Esophagus mucosa (tissue), 1 donor: ENCODE measurements around the gene PVALB. TPM values are rescaled to one million over a fixed set of nuclear protein-coding genes. Genes with fewer than 3 reads are reported as not detected.

Experiments
- ATAC-seq: fragments of 200-7000 bp; cut with Tn5 transposase; one replicate; pipeline ENCODE4 v1.9.1; 2020
- total RNA-seq: library from RNA; stranded (reverse); gene quantifications from one replicate; pipeline ENCODE4 v1.2.4, GENCODE V29; 2023
- donor health status: DM: yes; HTN: yes; CAD: no.

Gene PVALB
- total RNA-seq, 1 donor from 2014 or later, result not detected

DNA sequence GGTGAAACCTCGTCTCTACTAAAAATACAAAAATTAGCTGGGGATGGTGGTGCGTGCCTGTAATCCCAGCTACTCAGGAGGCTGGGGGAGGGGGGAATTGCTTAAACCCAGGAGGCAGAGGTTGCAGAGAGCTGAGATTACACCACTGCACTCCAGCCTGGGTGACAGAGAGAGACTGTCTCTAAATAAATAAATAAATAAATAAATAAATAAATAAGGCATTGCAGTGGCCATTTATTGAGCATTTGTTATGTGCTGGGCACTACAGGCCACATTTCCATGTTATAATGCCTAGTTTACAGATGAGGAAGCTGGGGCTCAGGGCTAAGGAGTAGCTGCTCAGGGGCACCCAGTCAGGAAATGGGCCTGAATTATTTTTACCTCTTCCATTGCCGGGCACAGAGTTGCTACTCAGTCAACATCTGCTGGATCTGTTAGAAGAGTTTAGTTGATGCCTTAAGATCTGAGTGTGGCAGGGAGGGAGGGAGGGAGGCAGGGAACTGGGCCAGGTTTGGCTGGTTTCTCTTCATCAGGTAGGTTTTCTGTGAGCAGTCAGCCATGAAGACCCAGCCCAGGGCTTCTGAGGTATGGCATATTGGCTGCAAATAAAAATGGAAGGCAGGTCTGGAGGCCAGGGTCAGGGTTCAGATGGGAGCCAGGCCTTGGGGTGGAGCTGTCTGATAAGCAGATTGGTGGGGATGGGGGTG is 5.6 kb downstream of the PVALB start:
- ATAC-seq, result no peak

DNA sequence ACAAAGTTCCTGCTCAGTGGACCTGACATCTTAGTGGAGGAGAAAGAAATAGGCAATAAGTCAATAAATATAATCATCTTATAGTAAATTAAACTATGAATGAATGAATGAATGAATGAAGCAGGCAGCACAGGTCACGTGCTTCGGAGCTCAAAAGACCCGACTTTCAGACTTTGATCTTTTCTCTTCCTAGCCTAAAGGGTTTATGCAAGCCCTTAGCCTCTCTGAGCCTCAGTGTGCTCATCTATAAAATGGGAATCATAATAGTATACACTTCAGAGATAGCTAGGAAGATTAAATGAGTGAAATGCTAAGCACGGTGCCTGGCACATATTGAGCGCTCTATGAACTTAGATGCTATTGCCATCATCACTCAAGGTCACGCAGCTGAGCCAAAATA is 7.5 kb downstream of the PVALB start:
- ATAC-seq, result no peak

DNA sequence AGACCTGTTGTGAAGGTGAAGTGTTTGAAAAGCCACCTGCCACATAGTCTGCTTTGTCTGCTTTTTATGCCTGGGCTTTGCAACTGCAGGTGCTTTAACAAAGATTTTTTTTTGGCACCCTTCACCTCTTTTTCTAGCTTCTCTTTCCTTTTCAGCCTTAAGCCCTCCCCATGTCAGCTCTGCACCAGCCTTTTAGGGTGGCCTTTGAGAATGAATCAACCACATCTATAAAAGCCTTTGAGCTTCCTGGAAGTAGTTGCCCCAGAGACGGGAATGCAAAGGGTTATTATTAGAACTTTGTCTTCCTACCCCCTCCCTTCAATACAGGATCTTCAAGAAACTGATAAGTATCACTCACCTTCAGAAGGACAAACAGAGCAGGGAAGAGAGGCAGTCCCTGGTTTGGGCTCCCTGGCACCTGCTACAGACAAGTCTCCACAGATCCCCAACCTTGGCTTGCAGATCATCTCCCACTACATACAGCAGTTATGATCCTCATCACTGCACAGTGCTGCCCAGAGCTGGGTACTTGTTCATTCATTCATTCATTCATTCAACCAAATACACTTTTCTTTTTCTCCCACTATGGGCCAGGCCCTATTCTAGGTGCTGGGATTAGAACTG is 8.0 kb downstream of the PVALB start:
- ATAC-seq, result no peak

DNA sequence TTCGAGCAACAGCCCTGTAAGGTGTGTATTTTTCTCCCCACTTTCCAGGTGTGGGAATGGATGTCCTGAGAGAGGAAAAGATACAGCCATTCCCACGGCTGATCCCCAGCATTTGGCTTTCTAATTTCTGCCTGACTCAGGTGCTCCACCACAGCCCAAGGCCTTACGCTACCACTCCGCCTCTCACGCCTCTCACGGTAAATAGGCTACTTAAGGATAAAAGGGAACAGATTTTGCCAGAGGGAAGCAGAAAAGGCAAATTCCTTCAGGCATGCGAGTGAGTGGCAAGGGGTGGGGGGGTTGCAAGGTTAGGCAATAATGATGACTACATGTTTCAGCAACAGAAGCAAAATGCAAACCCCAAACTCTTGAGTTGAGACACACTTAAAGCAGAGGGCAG is 9.2 kb downstream of the PVALB start:
- ATAC-seq, result no peak

DNA sequence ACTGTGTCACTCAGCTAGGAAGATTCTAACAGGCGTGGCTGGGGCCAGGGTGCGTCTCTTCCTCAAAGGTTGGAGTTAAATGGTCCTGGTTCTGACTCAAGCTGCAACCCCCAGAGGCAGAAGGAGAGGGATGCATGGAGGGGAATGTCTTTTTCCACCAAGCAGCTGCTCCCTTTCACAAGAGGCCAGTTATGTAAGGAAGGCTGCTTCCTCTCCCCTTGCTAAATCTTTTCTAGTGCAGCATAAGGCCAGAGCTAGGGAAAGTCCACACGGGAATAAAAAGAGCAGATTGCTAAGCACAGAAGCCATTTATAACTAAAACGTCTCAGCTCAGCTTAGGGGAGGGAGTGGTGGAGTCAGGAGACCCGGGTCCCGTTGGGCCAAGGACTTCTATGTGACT is 10.0 kb downstream of the PVALB start:
- ATAC-seq, result no peak

DNA sequence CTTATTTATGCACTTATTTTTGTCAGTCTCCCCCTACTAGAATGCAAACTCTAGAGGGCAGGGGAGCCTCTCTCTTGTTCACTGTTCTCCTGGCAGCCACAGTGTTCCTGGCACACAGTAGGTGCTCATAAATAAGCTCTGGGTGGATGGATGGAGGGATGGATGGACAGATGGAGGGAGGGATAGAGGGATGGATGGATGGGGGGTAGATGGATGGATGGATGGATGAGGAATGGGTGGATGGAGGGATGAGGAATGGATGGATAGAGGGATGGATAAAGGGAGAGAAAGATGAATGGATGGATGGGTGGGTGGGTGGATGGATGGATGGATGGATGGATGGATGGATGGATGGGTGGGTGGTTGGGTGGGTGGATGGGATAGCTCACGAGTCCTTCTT is 13.5 kb downstream of the PVALB start:
- ATAC-seq, result no peak

DNA sequence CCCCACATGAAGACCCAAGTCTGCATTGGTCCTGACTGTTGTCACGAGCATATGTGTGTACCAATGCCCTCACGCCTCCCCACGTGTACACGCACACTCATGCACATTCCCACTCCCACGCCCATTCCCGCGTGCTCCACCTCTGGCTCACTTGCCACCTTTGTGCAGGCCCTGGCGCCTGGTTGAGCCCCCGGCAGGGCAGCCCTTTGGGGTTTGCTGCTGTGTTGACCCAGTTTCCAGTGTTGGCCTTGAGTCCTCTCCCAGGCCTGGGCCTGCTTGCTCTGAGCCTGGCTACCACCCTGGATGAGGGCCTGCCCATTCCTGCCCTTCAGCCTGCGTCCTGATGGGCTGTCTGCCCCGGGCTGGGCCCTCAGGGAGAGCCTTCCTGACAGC is 18.2 kb downstream of the PVALB start:
- ATAC-seq, result peak; percentile 16

DNA sequence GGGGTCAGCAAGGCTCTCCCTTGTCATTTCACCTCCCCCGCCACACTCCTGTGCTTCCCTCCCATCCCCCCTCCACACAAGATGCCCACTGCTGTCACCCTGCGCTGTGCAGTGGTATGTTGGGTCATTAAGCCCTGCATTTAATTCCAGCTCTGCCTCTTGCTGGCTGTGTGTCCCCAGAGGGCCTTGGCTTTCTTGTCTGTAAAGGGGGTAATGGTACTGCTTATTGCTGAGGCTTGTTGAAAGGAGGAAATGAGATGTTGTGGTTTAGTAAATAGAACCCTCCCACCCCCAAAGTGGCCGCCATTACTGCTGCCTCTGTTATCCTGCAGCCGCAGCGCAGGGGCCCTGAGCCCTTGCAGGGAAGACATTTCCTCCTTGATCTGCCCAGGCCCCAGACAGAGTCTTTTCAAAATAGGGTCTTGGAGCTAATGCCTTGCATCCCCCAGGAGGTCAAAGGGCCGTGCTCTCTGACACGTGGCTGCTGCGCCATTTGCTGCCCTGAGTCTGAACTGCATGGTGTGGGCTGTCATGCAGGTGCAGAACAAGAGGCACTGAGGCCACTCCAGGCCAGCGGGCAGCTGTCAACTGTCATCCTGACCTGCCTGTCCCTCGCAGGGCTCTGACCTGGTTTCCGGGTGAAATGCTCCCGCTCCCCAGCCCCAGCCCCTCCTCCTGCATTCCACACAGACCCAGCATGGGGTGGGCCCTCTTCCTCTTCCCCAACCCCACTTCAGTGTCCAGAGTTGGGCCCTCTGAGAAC is 18.7 kb downstream of the PVALB start:
- ATAC-seq, result no peak

DNA sequence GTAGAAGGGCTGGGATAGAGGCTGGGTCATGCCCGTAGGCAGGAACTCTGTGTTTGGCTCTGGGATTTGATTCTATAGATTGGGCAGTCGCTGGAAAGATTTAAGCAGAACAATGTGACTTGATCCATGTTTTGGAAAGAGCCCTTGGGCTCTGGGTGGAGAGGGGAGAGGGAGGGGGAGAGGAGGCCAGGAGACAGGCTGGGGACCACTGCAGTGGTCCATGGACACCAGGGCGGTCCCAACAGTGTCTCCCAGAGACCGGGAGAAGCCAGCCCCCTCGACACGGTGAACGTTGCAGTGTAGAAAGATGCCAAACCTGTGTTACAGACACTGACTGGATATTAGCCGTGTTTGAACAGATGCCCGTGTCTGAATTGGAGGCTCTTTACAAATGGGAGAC is 19.5 kb downstream of the PVALB start:
- no peak for ATAC-seq

DNA sequence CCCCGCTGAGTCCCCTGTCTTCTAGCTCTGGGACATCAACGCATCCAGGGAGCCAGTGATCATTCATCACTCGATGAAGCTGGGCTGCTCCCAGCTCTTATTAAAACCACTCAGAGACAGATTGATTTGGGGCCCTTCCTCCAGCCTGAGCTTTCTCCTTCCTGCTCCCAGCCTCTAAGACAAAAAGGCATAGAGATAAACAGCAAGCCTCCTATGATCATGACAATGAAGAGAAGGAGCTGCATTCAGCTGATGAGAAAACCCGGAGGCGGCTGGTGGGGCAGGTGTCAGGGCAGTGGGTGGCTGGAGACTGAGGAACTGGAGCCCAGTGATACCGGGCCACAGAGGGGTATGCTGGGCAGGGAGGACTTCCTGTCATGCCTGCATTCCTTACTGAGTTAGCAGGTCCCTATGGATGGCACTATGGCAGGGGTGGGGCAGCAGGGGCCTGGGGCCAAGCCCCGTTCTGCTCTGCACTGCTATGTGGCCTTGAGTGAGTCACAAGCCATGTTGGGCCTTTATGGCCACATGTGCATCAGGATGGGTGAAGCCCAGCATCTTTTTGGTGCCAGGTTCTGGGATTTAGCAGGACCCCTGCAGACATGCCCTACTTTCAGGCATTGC is 20.2 kb downstream of the PVALB start:
- peak; percentile 11 for ATAC-seq

DNA sequence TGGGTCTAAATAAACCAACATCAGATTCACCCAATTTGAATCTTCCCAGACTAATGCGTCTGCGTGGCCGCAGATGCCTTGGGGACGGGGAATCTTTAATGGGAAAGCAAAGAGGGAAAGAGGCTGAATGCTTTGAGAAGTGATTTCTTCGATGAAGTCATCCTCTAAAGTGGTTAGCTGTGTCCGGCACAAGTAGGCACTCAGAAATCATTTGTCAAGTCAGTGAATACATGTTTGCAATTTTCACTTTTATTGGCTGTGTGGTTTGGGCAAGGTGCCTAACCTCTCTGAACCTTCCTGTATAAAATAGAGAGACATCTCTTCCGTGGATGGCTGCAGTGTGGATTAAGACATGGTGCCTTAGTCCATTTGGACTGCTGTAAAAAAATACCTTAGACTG is 21.2 kb downstream of the PVALB start:
- no peak for ATAC-seq

DNA sequence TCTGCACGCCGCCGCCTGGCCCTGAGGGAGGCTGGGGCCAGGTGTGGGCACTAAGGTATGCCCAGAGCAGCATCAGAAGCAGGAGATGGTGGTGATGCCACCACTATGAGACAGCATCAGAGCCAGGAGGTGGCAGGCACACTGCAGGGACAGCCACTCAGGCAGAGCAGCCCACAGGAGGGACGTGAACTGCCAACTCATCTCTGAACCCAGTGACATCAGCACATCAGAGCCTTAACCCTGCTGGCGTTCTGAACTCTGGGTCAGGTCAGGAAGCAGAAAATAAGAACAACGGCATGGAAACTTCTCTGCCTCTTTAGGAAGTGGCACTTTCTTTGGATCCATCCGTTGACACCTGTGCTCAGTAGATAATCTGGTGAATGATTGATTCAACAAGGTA is 26.2 kb downstream of the PVALB start:
- ATAC-seq, result peak; percentile 42

DNA sequence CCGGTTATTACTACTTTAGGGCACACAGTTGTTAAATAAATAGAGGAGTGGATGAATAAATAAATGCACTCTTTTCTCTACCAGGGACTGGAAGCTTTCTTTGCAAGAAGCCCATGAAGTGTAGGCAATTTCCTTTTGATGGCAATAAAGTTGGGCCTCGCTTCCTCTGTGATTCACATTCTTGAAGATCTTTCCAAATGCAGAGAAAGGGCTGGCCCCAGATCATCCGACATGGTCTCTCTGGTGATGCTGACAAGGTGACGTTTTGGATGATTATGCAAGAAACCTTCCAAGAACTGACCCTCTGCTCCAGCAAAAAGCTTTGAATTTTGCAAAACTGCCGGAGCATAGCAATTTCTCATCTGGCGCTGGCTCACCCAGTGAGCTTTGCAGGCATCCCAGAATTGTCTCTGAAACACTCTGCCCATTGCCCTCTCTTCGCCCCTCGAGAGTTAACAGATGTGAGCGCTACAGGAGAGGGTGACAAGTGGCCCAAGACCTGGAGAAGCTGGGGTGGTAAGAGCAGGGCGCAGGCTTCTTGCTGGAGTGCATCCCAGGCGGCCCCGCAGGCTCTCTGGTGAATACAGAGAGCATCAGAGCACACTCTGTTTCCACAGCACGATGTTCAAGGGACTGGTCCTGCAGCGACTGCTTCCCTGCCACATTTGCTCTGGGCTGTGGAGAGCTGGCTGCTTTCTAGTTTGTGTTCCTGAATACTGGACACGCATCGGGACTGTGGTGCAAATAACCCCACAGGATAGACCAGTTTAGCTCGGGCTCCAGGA is 29.4 kb downstream of the PVALB start:
- no peak for ATAC-seq

DNA sequence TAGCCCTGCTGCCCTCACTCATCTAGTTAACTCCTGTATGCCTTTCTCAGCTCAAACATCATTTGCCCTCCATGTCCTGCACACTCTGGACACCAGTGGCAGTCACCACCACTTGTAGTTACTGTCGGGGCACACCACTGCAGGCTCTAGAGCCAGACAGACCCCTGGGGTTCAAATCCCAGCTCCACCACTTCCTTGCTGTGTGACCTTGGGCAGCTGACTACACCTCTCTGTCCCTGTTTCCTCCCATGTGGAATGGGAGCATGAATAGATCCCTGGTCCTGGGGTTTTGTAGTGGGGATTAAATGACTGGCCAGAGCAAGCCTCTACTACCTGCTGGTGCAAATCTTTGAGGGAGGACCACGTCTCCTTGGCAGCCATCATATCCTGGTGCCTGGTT is 33.1 kb downstream of the PVALB start:
- ATAC-seq, result no peak

DNA sequence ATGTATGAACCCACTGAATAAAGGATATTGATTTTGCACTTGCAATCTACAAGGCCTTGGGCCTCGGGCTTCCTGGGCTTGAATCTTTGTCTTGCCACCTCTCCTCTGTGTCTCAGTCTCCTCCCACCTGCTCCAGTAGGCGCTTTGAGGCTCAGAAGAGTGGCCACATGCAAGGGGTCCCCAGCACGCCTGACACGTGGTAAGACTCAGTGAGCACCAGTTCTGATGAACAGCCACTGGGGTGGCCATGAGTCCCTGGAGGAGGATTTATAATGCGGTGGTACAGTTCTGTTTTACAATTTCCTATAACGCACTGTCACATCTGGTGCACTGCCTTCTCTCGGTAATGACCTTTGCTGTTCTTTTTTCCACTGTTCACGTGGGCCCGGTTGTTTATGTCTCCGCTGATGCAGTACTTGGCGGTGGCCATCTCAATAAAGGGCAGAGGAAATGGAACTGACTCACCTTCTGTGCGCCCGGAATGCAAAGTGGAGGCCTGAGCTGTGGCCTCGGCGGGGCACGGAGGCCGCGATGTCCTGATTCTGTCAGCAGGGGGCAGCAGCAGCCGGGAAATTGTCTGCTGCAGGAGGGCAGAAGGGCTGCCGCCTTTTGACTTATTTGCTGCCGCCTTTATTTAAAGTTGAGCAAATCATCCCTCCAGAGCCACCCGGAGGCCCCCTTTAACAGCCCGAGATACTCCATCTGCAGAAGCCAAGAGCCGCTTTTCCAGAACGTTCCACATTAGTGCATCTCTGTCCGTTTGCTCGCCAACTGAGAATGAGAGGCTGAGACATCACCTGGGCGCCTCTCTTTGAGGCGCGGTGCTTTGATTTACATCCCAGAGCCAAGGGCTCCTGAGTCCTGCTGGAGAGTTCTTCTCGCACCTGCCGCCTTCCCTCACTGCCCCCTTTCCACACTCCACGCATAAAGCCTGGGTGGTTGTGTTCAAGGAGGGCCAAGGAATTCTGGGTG is 34.9 kb downstream of the PVALB start:
- peak; percentile 87 for ATAC-seq

DNA sequence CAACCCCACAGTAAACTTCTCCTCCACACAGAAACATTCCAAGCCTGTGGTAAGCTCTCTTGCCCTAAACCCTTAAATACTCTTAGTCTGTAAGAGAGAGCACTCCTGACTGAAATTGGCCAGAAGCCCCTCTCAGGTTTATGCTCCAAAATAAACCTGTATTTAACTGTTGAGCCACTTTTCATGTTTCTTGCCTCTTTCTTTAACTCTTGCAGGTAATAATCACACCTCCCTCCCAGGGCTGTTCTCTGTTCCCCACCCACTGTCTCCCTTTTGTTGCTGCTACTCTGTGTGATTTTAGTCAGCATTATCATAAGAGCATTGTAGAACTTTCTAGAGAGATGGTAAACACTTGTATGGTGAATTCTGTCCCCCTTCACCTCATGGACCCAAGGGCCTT is 38.8 kb downstream of the PVALB start:
- ATAC-seq, result no peak

DNA sequence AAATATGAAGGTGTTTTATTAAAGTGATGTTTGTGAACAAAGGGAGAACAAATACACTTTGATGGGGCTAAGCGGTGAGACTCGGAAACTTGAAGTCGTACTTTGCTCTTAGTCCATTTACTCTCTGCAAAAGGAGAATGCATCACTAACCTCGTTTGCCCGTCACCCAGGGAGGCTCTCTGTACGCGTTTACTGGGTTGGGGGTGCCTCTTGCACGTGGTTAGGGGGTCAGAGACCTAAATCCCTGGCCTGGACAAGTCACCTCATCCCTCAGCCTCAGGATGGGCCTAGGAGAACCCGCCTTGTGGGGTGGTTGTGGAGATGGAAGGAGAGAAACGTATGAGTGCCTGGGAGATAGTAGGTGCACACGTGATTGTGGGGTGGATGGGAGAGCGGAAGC is 40.1 kb downstream of the PVALB start:
- no peak for ATAC-seq

DNA sequence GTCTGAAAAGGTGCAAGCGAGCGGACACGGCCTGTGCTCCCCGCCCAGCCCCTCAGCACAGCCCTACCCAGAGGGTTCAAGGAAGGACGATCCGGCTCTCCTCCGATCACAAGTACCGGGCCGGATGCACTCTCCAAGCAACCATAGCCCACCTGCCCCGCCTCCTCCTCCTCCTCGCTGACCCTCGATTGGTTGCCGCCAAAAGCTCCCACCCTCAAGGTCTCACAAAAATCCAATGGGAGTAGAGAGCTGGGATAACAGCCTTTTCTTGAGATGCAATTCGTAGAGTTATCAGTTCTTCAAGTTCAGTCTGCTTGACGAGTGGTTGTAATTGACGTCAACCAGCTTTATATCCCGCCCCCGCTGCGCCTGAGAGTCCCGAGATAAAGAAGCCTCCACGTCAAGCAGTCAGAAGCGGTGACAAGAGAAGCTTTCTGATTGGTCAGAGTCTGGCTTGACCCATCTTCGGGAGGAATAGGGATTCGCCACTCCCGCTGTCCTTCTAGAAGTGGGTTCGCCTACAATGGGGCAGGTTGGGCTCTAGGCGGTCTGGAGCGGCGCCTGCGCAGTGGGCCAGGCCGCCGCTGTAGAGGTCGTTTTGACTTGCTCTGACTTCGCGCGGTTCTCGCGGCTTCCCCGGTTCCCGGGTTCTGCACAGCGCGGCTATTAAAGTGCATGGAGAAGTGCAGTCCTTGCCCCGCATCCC is 40.7 kb downstream of the PVALB start, which contains the start of gene IFT27:
Gene IFT27, minus strand, starts transcription at position 156 of the 706 bp plus-strand sequence. CDS start 412 bp downstream, outside the sequence.
- peak; percentile 97 for ATAC-seq

DNA sequence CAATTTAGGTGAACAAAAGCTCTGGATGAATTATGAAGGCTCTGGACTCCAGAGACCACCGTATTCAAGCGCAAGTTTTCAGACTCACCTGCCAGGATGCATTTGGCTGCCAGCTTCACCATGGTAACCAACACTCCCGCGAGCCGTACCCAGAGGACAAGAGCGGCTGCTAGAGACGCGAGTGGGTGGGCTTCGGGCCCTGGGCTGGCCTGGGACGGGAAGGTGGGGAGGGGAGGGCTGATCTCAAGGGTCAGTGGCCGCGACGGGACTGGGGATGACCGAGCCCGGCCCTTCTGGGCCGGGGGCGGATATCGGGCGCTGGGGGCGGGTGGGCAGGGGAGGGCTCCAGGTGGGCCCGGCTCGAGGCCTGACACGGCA is 41.3 kb downstream of the PVALB start:
- ATAC-seq, result peak; percentile 1

DNA sequence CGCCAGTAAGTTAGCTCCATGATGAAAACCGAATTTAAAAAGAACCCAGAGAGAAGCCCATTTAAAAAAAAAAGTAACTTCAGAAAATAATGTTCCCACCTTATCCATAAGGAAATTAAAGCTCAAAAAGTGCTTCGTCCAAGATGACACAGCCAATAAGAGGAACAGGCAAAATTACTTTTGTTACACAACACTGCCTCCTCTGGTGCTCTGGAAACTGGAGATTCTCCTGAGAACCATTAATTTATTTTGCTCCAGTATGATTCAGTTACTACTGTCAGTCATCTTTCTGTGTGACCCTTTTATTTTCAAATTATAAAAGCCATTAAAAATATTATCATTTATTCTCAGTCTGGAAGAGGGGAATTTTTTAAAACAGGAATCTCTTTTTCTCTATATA is 42.9 kb downstream of the PVALB start:
- ATAC-seq, result no peak

DNA sequence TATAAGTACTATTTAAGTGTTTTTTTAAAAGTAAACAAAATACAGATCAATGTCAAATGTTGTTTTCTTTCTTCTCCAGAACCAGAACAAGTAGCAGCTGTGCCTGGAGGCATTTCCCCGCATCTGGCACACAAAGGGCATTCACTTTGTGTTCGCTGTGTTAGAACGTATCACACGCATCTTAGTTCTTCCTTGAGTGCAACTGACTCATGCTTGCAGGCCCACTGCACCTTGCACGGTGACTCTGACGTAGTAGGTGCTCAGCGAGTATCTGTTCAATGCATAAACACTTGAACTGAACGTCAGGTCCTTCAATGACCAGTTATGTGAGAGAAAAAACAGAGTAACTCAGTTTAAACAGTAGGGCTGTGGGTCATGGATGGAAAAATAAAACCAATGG is 44.4 kb downstream of the PVALB start:
- ATAC-seq, result no peak
